Neural cell (in vitro differentiated cells): Measurements from ENCODE around the gene SELENOW. TPM values are rescaled to one million over a fixed set of nuclear protein-coding genes. Genes with fewer than 3 reads are reported as not detected.

Source experiments
- H2AFZ ChIP-seq: fragments of 200-600, 300-800 bp; sonication (generic), shearing (Covaris generic); 2 replicates; pipeline ENCODE4 v1.6.0; 2014; ENCODE audit warnings: low read depth, mild to moderate bottlenecking, antibody characterized with exemption, low read length, moderate library complexity
- H3F3A ChIP-seq: fragments of 200-600 bp; shearing (Covaris generic); 2 replicates; pipeline ENCODE4 v1.6.1; 2016; ENCODE audit warnings: mild to moderate bottlenecking, moderate library complexity, mixed read lengths, antibody characterized with exemption, low read length; ENCODE audit not compliant: insufficient read depth, poor library complexity, severe bottlenecking
- H3K27ac ChIP-seq: fragments of 200-600, 300-800 bp; sonication (generic), shearing (Covaris generic); 2 replicates; pipeline ENCODE4 v1.5.1; 2014; ENCODE audit warnings: mild to moderate bottlenecking, low read length, moderate library complexity
- H3K27me3 ChIP-seq: fragments of 300-800, 200-600 bp; sonication (generic), shearing (Covaris generic); 2 replicates; pipeline ENCODE4 v1.6.0; 2014; ENCODE audit warnings: mild to moderate bottlenecking, low read depth, low read length, moderate library complexity; ENCODE audit not compliant: insufficient read depth
- H3K36me3 ChIP-seq: fragments of 300-800, 200-600 bp; sonication (generic), shearing (Covaris generic); 2 replicates; pipeline ENCODE4 v1.5.1; 2014; ENCODE audit warnings: mild to moderate bottlenecking, antibody characterized with exemption, low read length, moderate library complexity; ENCODE audit not compliant: insufficient read depth
- H3K4me2 ChIP-seq: fragments of 300-800, 200-600 bp; sonication (generic), shearing (Covaris generic); 2 replicates; pipeline ENCODE4 v1.6.0; 2014; ENCODE audit warnings: mild to moderate bottlenecking, low read length
- H3K4me3 ChIP-seq: fragments of 300-800, 200-600 bp; sonication (generic), shearing (Covaris generic); 2 replicates; pipeline ENCODE4 v1.5.1; 2014; ENCODE audit warnings: mild to moderate bottlenecking, low read length, moderate library complexity
- H3K79me2 ChIP-seq: fragments of 200-600 bp; shearing (Covaris generic); replicated peaks from 2 replicates; pipeline ENCODE4 v1.6.0; 2014; ENCODE audit warnings: mild to moderate bottlenecking, low read length, moderate library complexity; ENCODE audit not compliant: insufficient read depth
- H3K9ac ChIP-seq: fragments of 300-800, 200-600 bp; sonication (generic), shearing (Covaris generic); 2 replicates; pipeline ENCODE4 v1.6.1; 2016; ENCODE audit warnings: mild to moderate bottlenecking, low read length, mixed read lengths
- H3K9me2 ChIP-seq: fragments of 200-600 bp; shearing (Covaris generic); 2 replicates; pipeline ENCODE4 v1.6.1; 2016; ENCODE audit warnings: mild to moderate bottlenecking, low read length, mixed read lengths; ENCODE audit not compliant: insufficient read depth
- H3K9me3 ChIP-seq: fragments of 200-600, 300-800 bp; sonication (generic), shearing (Covaris generic); 2 replicates; pipeline ENCODE4 v1.6.1; 2016; ENCODE audit warnings: mild to moderate bottlenecking, mixed run types, low read length, moderate library complexity, mixed read lengths
- H4K20me1 ChIP-seq: fragments of 200-600 bp; shearing (Covaris generic); 2 replicates; pipeline ENCODE4 v1.6.1; 2016; ENCODE audit warnings: mild to moderate bottlenecking, mixed run types; ENCODE audit not compliant: insufficient read depth
- EP300 ChIP-seq: fragments of 450-650 bp; conservative IDR thresholded peaks from 2 replicates; pipeline ENCODE4 v1.6.1; 2014; ENCODE audit warnings: antibody characterized with exemption, mild to moderate bottlenecking, moderate library complexity; ENCODE audit not compliant: poor library complexity, severe bottlenecking
- EZH2 ChIP-seq: fragments of 200-600, 300-800 bp; shearing (Covaris generic), sonication (generic); IDR thresholded peaks from 2 replicates; pipeline ENCODE4 v1.6.1; 2014; ENCODE audit warnings: antibody characterized with exemption, low read length, borderline replicate concordance, mild to moderate bottlenecking; ENCODE audit not compliant: insufficient read depth, poor library complexity, severe bottlenecking
- MXI1 ChIP-seq: fragments of 450-650 bp; conservative IDR thresholded peaks from 2 replicates; pipeline ENCODE4 v1.6.1; 2014; ENCODE audit warnings: antibody characterized with exemption, mild to moderate bottlenecking; ENCODE audit not compliant: poor library complexity, severe bottlenecking
- POLR2AphosphoS5 ChIP-seq: IDR thresholded peaks from 2 replicates; pipeline ENCODE4 v1.6.1; 2012
- RAD21 ChIP-seq: fragments of 450-650 bp; conservative IDR thresholded peaks from 2 replicates; pipeline ENCODE4 v1.6.1; 2014; ENCODE audit warnings: antibody characterized with exemption, mild to moderate bottlenecking, moderate library complexity
- SMC3 ChIP-seq: fragments of 450-650 bp; conservative IDR thresholded peaks from 2 replicates; pipeline ENCODE4 v1.6.1; 2014; ENCODE audit warnings: antibody characterized with exemption, mild to moderate bottlenecking, moderate library complexity; ENCODE audit not compliant: poor library complexity
- TAF1 ChIP-seq: IDR thresholded peaks from 2 replicates; pipeline ENCODE4 v1.6.1; 2012; ENCODE audit warnings: low read depth
- polyA plus RNA-seq: library from polyadenylated mRNA; depleted of rRNA; stranded (reverse); fragments of >200 nt; gene quantifications from 2 replicates; pipeline ENCODE4 v1.2.3, GENCODE V29; 2014
- TF ChIP-seq, protein P1 (sequence below): IDR thresholded peaks from 2 replicates; pipeline ENCODE4 v1.6.1; 2012; ENCODE audit warnings: borderline replicate concordance
- TF ChIP-seq, protein P2 (sequence below): fragments of 450-650 bp; IDR thresholded peaks from 2 replicates; pipeline ENCODE4 v1.5.1; 2014; ENCODE audit warnings: antibody characterized with exemption, mild to moderate bottlenecking, moderate library complexity; ENCODE audit not compliant: poor library complexity, severe bottlenecking

SELENOW gene
- polyA plus RNA-seq, 1 donor from 2014 or later = 811 TPM

DNA sequence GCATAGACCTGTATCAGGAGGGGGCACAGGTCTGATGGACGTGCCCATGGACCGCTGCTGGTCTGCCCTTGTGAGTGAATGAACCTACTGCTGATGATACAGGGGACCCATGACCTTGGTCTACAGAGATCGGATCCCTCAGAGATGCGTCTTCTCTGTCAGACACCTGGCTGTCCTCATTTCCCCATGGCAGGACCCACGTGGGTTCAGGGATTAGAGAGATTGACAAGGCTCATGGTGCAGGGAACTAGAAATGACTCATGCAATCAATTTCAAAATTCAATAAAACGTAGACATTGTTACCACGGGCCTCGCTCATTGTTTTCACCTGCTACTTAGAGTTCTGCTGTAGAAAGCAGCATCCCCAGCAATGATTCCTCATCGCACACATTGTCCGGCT is 26.8 kb downstream of the SELENOW start:
- H3F3A ChIP-seq = no peaks in the 10 kb centered on the region
- no peaks in the 10 kb centered on the region for H4K20me1 ChIP-seq
- TF ChIP-seq TAF1 (no peak), EP300 (no peak), EZH2 (no peak), RAD21 (no peak)
- TF ChIP-seq, protein P1, sequence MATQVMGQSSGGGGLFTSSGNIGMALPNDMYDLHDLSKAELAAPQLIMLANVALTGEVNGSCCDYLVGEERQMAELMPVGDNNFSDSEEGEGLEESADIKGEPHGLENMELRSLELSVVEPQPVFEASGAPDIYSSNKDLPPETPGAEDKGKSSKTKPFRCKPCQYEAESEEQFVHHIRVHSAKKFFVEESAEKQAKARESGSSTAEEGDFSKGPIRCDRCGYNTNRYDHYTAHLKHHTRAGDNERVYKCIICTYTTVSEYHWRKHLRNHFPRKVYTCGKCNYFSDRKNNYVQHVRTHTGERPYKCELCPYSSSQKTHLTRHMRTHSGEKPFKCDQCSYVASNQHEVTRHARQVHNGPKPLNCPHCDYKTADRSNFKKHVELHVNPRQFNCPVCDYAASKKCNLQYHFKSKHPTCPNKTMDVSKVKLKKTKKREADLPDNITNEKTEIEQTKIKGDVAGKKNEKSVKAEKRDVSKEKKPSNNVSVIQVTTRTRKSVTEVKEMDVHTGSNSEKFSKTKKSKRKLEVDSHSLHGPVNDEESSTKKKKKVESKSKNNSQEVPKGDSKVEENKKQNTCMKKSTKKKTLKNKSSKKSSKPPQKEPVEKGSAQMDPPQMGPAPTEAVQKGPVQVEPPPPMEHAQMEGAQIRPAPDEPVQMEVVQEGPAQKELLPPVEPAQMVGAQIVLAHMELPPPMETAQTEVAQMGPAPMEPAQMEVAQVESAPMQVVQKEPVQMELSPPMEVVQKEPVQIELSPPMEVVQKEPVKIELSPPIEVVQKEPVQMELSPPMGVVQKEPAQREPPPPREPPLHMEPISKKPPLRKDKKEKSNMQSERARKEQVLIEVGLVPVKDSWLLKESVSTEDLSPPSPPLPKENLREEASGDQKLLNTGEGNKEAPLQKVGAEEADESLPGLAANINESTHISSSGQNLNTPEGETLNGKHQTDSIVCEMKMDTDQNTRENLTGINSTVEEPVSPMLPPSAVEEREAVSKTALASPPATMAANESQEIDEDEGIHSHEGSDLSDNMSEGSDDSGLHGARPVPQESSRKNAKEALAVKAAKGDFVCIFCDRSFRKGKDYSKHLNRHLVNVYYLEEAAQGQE = no peak
- H2AFZ ChIP-seq = no peak overlapping the region
- H3K79me2 ChIP-seq = no peaks in the 10 kb centered on the region
- no peak overlapping the region for H3K4me2 ChIP-seq
- H3K9me3 ChIP-seq = no peaks in the 10 kb centered on the region
- H3K27me3 ChIP-seq = no peaks in the 10 kb centered on the region
- no peaks in the 10 kb centered on the region for H3K36me3 ChIP-seq
- H3K9ac ChIP-seq = no peak overlapping the region
- no peaks in the 10 kb centered on the region for H3K9me2 ChIP-seq
- no peak overlapping the region for H3K4me3 ChIP-seq
- H3K27ac ChIP-seq = no peak overlapping the region

- Histone ChIP-seq H2AFZ (no peak overlapping the region), H3K36me3 (no peaks in the 10 kb centered on the region), H3K4me3 (no peak overlapping the region), H3K27me3 (no peaks in the 10 kb centered on the region), H3K9me3 (no peaks in the 10 kb centered on the region), H3K9me2 (no peaks in the 10 kb centered on the region), H4K20me1 (no peaks in the 10 kb centered on the region), H3F3A (no peaks in the 10 kb centered on the region), H3K27ac (no peak overlapping the region), H3K79me2 (no peaks in the 10 kb centered on the region), H3K4me2 (no peak overlapping the region), H3K9ac (no peak overlapping the region)
- TF ChIP-seq EP300 = no peak
- TF ChIP-seq RAD21 = no peak
- TF ChIP-seq EZH2 = no peak
- TF ChIP-seq POLR2AphosphoS5 = no peak
- TF ChIP-seq, protein P1 = no peak
- TF ChIP-seq SMC3 = no peak
- TF ChIP-seq TAF1 = no peak
- TF ChIP-seq, protein P2, sequence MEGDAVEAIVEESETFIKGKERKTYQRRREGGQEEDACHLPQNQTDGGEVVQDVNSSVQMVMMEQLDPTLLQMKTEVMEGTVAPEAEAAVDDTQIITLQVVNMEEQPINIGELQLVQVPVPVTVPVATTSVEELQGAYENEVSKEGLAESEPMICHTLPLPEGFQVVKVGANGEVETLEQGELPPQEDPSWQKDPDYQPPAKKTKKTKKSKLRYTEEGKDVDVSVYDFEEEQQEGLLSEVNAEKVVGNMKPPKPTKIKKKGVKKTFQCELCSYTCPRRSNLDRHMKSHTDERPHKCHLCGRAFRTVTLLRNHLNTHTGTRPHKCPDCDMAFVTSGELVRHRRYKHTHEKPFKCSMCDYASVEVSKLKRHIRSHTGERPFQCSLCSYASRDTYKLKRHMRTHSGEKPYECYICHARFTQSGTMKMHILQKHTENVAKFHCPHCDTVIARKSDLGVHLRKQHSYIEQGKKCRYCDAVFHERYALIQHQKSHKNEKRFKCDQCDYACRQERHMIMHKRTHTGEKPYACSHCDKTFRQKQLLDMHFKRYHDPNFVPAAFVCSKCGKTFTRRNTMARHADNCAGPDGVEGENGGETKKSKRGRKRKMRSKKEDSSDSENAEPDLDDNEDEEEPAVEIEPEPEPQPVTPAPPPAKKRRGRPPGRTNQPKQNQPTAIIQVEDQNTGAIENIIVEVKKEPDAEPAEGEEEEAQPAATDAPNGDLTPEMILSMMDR = no peak
- TF ChIP-seq MXI1 = no peak
Measured at GRCh38 chr19:47806435-47806834, 27.9 kb downstream of the SELENOW start.
